Natural killer cell (primary cell): ENCODE results near the gene GRM8. TPM values are rescaled to one million over a fixed set of nuclear protein-coding genes. Genes with fewer than 3 reads are reported as not detected.

Experiments
- ATAC-seq, 3 donors: fragments of 150-1000 bp in 2 of 3; fragments of 200-7000 bp in 1 of 3; cut with Tn5 transposase; 1 replicate in 1 of 3; 2 replicates in 2 of 3; pipeline ENCODE4 v1.10.0; 2021; ENCODE audit warnings: mild to moderate bottlenecking in 2 of 3, moderate library complexity in 2 of 3
- DNase-seq, 2 donors: peaks; one replicate each; pipeline versions ENCODE4 v3.0.0 to v3.0.0-alpha.2; 2013 to 2021; ENCODE audit warnings: mixed read lengths in 1 of 2
- H3K27ac ChIP-seq: one replicate; pipeline ENCODE4 v1.5.1; 2013; ENCODE audit warnings: mild to moderate bottlenecking, low read length
- H3K27me3 ChIP-seq: one replicate; pipeline ENCODE4 v1.6.1; 2013; ENCODE audit warnings: low read length; ENCODE audit not compliant: control insufficient read depth, insufficient read depth
- H3K36me3 ChIP-seq: one replicate; pipeline ENCODE4 v1.6.1; 2013; ENCODE audit warnings: low read length; ENCODE audit not compliant: control insufficient read depth, insufficient read depth
- H3K4me1 ChIP-seq: one replicate; pipeline ENCODE4 v1.6.1; 2013; ENCODE audit warnings: low read length; ENCODE audit not compliant: control insufficient read depth, insufficient read depth
- H3K4me3 ChIP-seq: one replicate; pipeline ENCODE4 v1.5.1; 2013; ENCODE audit warnings: low read length
- H3K9me3 ChIP-seq: one replicate; pipeline ENCODE4 v1.6.1; 2013; ENCODE audit warnings: low read length; ENCODE audit not compliant: control insufficient read depth, insufficient read depth
- H3K27ac Mint-ChIP-seq, 2 donors: one replicate each; pipeline ENCODE4 v1.8.0; 2022; ENCODE audit warnings: mild to moderate bottlenecking in 2 of 2, mixed read lengths in 2 of 2, moderate library complexity in 1 of 2
- H3K27me3 Mint-ChIP-seq, 2 donors: one replicate each; pipeline ENCODE4 v1.8.0; 2022; ENCODE audit warnings: low read depth in 2 of 2, mixed read lengths in 2 of 2
- H3K36me3 Mint-ChIP-seq: one replicate; pipeline ENCODE4 v1.8.0; 2022; ENCODE audit warnings: mixed read lengths
- H3K4me1 Mint-ChIP-seq, 2 donors: one replicate each; pipeline ENCODE4 v1.8.0; 2022; ENCODE audit warnings: mixed read lengths in 2 of 2
- H3K4me3 Mint-ChIP-seq: one replicate; pipeline ENCODE4 v1.8.0; 2022; ENCODE audit warnings: mild to moderate bottlenecking, moderate library complexity, mixed read lengths
- H3K9me3 Mint-ChIP-seq, 2 donors: one replicate each; pipeline ENCODE4 v1.8.0; 2022; ENCODE audit warnings: mixed read lengths in 2 of 2
- CTCF ChIP-seq: fragments of 200-600 bp; IDR thresholded peaks from one replicate; pipeline ENCODE4 v1.8.0; 2022; ENCODE audit warnings: antibody characterized with exemption
- WGBS: methylation state at CpG from one replicate; pipeline ENCODE4 v1.1.7; 2013; ENCODE audit warnings: missing lambda C conversion rate; ENCODE audit not compliant: insufficient coverage; 5-methylcytosine and 5-hydroxymethylcytosine counted together
- intact Hi-C: fragments of 100-400 bp; cut with micrococcal nuclease; formaldehyde crosslinking; loops from one replicate; pipeline ENCODE4 v1.14.2; 2022
- total RNA-seq, 4 donors: library from RNA; stranded (reverse); fragments of 120-200 nt in 1 of 4; gene quantifications; one replicate each; pipeline versions ENCODE4 v1.2.3 to v1.2.4, GENCODE V29; 2013 to 2022

The GRM8 gene
- total RNA-seq, 3 donors from 2014 or later (not counting 1 experiment from before 2014, with no cell fraction given), result not detected

- intact Hi-C loops, result no loop called here
- Histone ChIP-seq H3K4me3 (no peak overlapping the region), H3K4me1 (no peaks in the 10 kb centered on the region), H3K36me3 (no peaks in the 10 kb centered on the region), H3K27me3 (no peaks in the 10 kb centered on the region), H3K9me3 (no peaks in the 10 kb centered on the region), H3K27ac (no peak overlapping the region)
- no peaks in the 10 kb centered on the region for H3K27me3 Mint-ChIP-seq
- H3K4me1 Mint-ChIP-seq, result no peaks in the 10 kb centered on the region
- no peaks in the 10 kb centered on the region for H3K36me3 Mint-ChIP-seq
- DNase-seq (no peak), ATAC-seq (no peak)
- no peak overlapping the region for H3K27ac Mint-ChIP-seq
- WGBS, result 94% methylated on average over 3 of the region's 3 CpGs
- no peak for TF ChIP-seq CTCF
- H3K4me3 Mint-ChIP-seq, result no peak overlapping the region
- H3K9me3 Mint-ChIP-seq, result peaks cover 9 to 11% of the 10 kb centered on the region in 2 donors
Measured at GRCh38 chr7:126820925-126821324, 431.8 kb downstream of the GRM8 start.

GRCh38 chr7:126819197-126819484 lies 433.6 kb downstream of the GRM8 start:
- Histone ChIP-seq H3K27ac (no peak overlapping the region), H3K9me3 (no peaks in the 10 kb centered on the region), H3K4me1 (no peaks in the 10 kb centered on the region), H3K36me3 (no peaks in the 10 kb centered on the region), H3K4me3 (no peak overlapping the region), H3K27me3 (no peaks in the 10 kb centered on the region)
- intact Hi-C loops, result no loop called here
- H3K36me3 Mint-ChIP-seq, result no peaks in the 10 kb centered on the region
- H3K4me1 Mint-ChIP-seq, result no peaks in the 10 kb centered on the region
- no peak for TF ChIP-seq CTCF
- peaks cover 9 to 11% of the 10 kb centered on the region in 2 donors for H3K9me3 Mint-ChIP-seq
- ATAC-seq, result no peak
- no peak overlapping the region for H3K27ac Mint-ChIP-seq
- no peaks in the 10 kb centered on the region for H3K27me3 Mint-ChIP-seq
- DNase-seq, result no peak
- WGBS, result 72% methylated on average over 4 of the region's 5 CpGs
- no peak overlapping the region for H3K4me3 Mint-ChIP-seq

GRCh38 chr7:126818393-126819196 lies 434.1 kb downstream of the GRM8 start:
- DNase-seq, result no peak
- TF ChIP-seq CTCF, result no peak
- no peaks in the 10 kb centered on the region for H3K27me3 ChIP-seq
- H3K27ac Mint-ChIP-seq, result no peak overlapping the region
- peaks cover 9 to 11% of the 10 kb centered on the region in 2 donors for H3K9me3 Mint-ChIP-seq
- H3K4me3 ChIP-seq, result no peak overlapping the region
- ATAC-seq, result no peak
- H3K36me3 ChIP-seq, result no peaks in the 10 kb centered on the region
- no peaks in the 10 kb centered on the region for H3K4me1 ChIP-seq
- intact Hi-C loops, result no loop called here
- H3K27me3 Mint-ChIP-seq, result no peaks in the 10 kb centered on the region
- 86% methylated on average over 3 of the region's 3 CpGs for WGBS
- no peaks in the 10 kb centered on the region for H3K36me3 Mint-ChIP-seq
- no peaks in the 10 kb centered on the region for H3K4me1 Mint-ChIP-seq
- no peak overlapping the region for H3K4me3 Mint-ChIP-seq
- no peak overlapping the region for H3K27ac ChIP-seq
- H3K9me3 ChIP-seq, result no peaks in the 10 kb centered on the region

GRCh38 chr7:126809188-126809587 lies 443.6 kb downstream of the GRM8 start:
- H3K36me3 ChIP-seq, result no peaks in the 10 kb centered on the region
- no peaks in the 10 kb centered on the region for H3K9me3 ChIP-seq
- no peak for TF ChIP-seq CTCF
- ATAC-seq (no peak), DNase-seq (no peak)
- no peaks in the 10 kb centered on the region for H3K27me3 ChIP-seq
- no peak overlapping the region for H3K27ac ChIP-seq
- no peak overlapping the region for H3K27ac Mint-ChIP-seq
- H3K4me3 ChIP-seq, result no peak overlapping the region
- no peaks in the 10 kb centered on the region for H3K36me3 Mint-ChIP-seq
- 100% methylated on average over 1 of the region's 1 CpG for WGBS
- H3K4me3 Mint-ChIP-seq, result no peak overlapping the region
- H3K4me1 ChIP-seq, result no peaks in the 10 kb centered on the region
- H3K4me1 Mint-ChIP-seq, result no peaks in the 10 kb centered on the region
- intact Hi-C loops, result no loop called here
- H3K9me3 Mint-ChIP-seq, result peaks cover 4 to 7% of the 10 kb centered on the region in 2 donors
- no peaks in the 10 kb centered on the region for H3K27me3 Mint-ChIP-seq
